Breast epithelium (tissue), 4 donors: ENCODE results near the gene ST6GALNAC2. TPM values are rescaled to one million over a fixed set of nuclear protein-coding genes. Genes with fewer than 3 reads are reported as not detected.

Experiments
- DNase-seq, 2 donors: peaks; one replicate each; pipeline ENCODE4 v3.0.0-alpha.2; 2019; ENCODE audit warnings: low spot score in 2 of 2
- H3K27ac ChIP-seq, 2 donors: fragments of 200-600 bp; sonication (generic) in 1 of 2; one replicate each; pipeline ENCODE4 v1.5.1; 2016 to 2019; ENCODE audit warnings: mild to moderate bottlenecking in 1 of 2
- H3K27me3 ChIP-seq, 2 donors: fragments of 200-600 bp; sonication (generic) in 1 of 2; one replicate each; pipeline versions ENCODE4 v1.5.1 to v1.6.0; 2017 to 2019; ENCODE audit warnings: control low read depth in 1 of 2, mild to moderate bottlenecking in 1 of 2
- H3K36me3 ChIP-seq: fragments of 200-600 bp; one replicate; pipeline ENCODE4 v1.5.1; 2019
- H3K4me1 ChIP-seq, 2 donors: fragments of 200-600 bp; sonication (generic); one replicate each; pipeline ENCODE4 v1.5.1; 2016 to 2019; ENCODE audit warnings: control low read depth in 1 of 2
- H3K4me3 ChIP-seq, 3 donors: fragments of 200-600 bp; sonication (generic); 1 replicate in 2 of 3; 2 replicates in 1 of 3; pipeline ENCODE4 v1.5.1; 2016 to 2019; ENCODE audit warnings: mild to moderate bottlenecking in 3 of 3, moderate library complexity in 2 of 3
- H3K9me3 ChIP-seq, 2 donors: fragments of 200-600 bp; sonication (generic) in 1 of 2; one replicate each; pipeline ENCODE4 v1.5.1; 2016 to 2019; ENCODE audit warnings: control low read depth in 1 of 2
- POLR2A ChIP-seq: fragments of 450-650 bp; IDR thresholded peaks from one replicate; pipeline ENCODE4 v1.6.1; 2016; ENCODE audit warnings: antibody characterized with exemption, mild to moderate bottlenecking, moderate library complexity
- POLR2AphosphoS5 ChIP-seq, 3 donors: sonication (generic); formaldehyde crosslinking; IDR thresholded peaks; one replicate each; pipeline ENCODE4 v1.6.1; 2017; ENCODE audit warnings: antibody characterized with exemption in 3 of 3
- intact Hi-C: fragments of 100-400 bp; cut with DNase I; formaldehyde crosslinking; loops from one replicate; pipeline ENCODE4 v1.15.1; 2023; ENCODE audit warnings: low total_unique reads
- total RNA-seq, 3 donors: library from RNA; depleted of rRNA; stranded (reverse); fragments of >200 nt; gene quantifications; one replicate each; pipeline ENCODE4 v1.1.0, GENCODE V29; 2016
- TF ChIP-seq, protein P1 (sequence below), 3 donors: fragments of 450-650 bp; IDR thresholded peaks; one replicate each; pipeline ENCODE4 v1.5.1; 2016 to 2017; ENCODE audit warnings: antibody characterized with exemption in 3 of 3, mild to moderate bottlenecking in 3 of 3, moderate library complexity in 3 of 3

ST6GALNAC2 gene
- total RNA-seq, 3 donors from 2014 or later: 10.5 to 39.8 (median 12.0) TPM

DNA sequence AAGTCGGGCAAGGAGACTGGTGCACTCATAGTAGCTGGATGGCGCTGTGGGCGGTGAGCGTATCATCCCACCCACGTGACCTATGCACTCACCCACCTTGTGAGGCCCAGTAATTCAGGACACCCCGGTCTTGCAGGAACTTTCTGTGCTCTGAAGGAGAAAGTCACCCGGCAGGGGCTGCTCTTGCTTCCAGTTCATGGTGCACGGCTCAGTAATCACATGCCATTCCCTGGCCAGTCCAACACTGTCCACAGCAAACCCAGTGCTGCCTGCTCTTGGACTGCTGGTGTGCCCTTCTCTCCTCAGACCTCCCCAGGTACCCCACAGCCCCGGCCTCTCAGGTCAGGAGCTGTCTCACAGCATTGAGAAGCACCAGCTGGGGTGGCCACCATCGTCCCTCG lies 68.0 kb downstream of the ST6GALNAC2 start:
- H3K36me3 ChIP-seq: no peaks in the 10 kb centered on the region
- H3K27me3 ChIP-seq: no peaks in the 10 kb centered on the region
- no peak for DNase-seq
- H3K9me3 ChIP-seq: no peaks in the 10 kb centered on the region
- TF ChIP-seq POLR2AphosphoS5 (IDR thresholded peaks at IDR 0.05) (no peak), POLR2A (no peak)
- TF ChIP-seq, protein P1, sequence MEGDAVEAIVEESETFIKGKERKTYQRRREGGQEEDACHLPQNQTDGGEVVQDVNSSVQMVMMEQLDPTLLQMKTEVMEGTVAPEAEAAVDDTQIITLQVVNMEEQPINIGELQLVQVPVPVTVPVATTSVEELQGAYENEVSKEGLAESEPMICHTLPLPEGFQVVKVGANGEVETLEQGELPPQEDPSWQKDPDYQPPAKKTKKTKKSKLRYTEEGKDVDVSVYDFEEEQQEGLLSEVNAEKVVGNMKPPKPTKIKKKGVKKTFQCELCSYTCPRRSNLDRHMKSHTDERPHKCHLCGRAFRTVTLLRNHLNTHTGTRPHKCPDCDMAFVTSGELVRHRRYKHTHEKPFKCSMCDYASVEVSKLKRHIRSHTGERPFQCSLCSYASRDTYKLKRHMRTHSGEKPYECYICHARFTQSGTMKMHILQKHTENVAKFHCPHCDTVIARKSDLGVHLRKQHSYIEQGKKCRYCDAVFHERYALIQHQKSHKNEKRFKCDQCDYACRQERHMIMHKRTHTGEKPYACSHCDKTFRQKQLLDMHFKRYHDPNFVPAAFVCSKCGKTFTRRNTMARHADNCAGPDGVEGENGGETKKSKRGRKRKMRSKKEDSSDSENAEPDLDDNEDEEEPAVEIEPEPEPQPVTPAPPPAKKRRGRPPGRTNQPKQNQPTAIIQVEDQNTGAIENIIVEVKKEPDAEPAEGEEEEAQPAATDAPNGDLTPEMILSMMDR (IDR thresholded peaks at IDR 0.05): no peak
- no peak overlapping the region for H3K4me3 ChIP-seq
- intact Hi-C loops: no loop called here
- peaks cover 0 to 5% of the 10 kb centered on the region in 2 donors for H3K4me1 ChIP-seq
- H3K27ac ChIP-seq: no peak overlapping the region

Other genes with a start within 250 kb of the ST6GALNAC2 start
- 100 to 1,000 TPM in 1 of 3 donors, 10 to 100 TPM in 2; 71.4 to 110 (median 78.3) TPM for gene PRPSAP1, start 231.9 kb downstream of the ST6GALNAC2 start, total RNA-seq
- 10 to 100 TPM in 2 of 3 donors, 1 to 10 TPM in 1; 9.6 to 28.5 (median 23.0) TPM for gene SPHK1, start 201.3 kb downstream of the ST6GALNAC2 start, total RNA-seq
- 10 to 100 TPM; 17.4 to 22.5 (median 17.7) TPM for gene UBE2O, start 132.7 kb downstream of the ST6GALNAC2 start, total RNA-seq
- not detected for gene AANAT, start 118.3 kb downstream of the ST6GALNAC2 start, total RNA-seq
- gene RHBDF2, start 84.4 kb downstream of the ST6GALNAC2 start, total RNA-seq: 10 to 100 TPM; 13.4 to 35.5 (median 26.8) TPM
- gene CYGB, start 48.2 kb downstream of the ST6GALNAC2 start, total RNA-seq: 10 to 100 TPM in 2 of 3 donors, 1 to 10 TPM in 1; 5.9 to 37.4 (median 27.2) TPM
- gene PRCD, start 45.8 kb downstream of the ST6GALNAC2 start, total RNA-seq: 1 to 10 TPM; 1.5 to 7.2 (median 4.9) TPM
- gene ST6GALNAC1, start 57.9 kb upstream of the ST6GALNAC2 start, total RNA-seq: 1 to 10 TPM; 1.3 to 1.6 (median 1.3) TPM
- gene MXRA7, start 125.1 kb upstream of the ST6GALNAC2 start, total RNA-seq: 100 to 1,000 TPM; 106 to 242 (median 113) TPM
- 10 to 100 TPM; 13.1 to 34.1 (median 25.6) TPM for gene JMJD6, start 140.7 kb upstream of the ST6GALNAC2 start, total RNA-seq
- gene METTL23, start 141.0 kb upstream of the ST6GALNAC2 start, total RNA-seq: 10 to 100 TPM; 25.6 to 47.7 (median 28.5) TPM
- 100 to 1,000 TPM; 143 to 247 (median 244) TPM for gene SRSF2, start 151.5 kb upstream of the ST6GALNAC2 start, total RNA-seq
- 10 to 100 TPM; 20.6 to 42.6 (median 23.6) TPM for gene MFSD11, start 152.3 kb upstream of the ST6GALNAC2 start, total RNA-seq